ENCODE results near the gene VSTM2B.

- TF ChIP-seq CTCF (IDR thresholded peaks at IDR 0.05; ENCODE audit: low read depth, low read length) (no peak), POLR2A (IDR thresholded peaks at IDR 0.05; ENCODE audit: extremely low read depth, insufficient read length) (no peak), MAX (IDR thresholded peaks at IDR 0.05; ENCODE audit: low read depth, low read length) (no peak), MYC (IDR thresholded peaks at IDR 0.05; ENCODE audit: low read depth, low read length) (no peak)
Observed at GRCh38 chr19:29503140-29503758, 22.5 kb upstream of the VSTM2B start.
